ENCODE results near the gene SPTBN4. TPM values are rescaled to one million over a fixed set of nuclear protein-coding genes. Genes with fewer than 3 reads are reported as not detected.
"Not testable (repeated sequence)": the region's sequence is repeated elsewhere in the genome, so short reads cannot be mapped to it uniquely, and the experiment has no call there.

The SPTBN4 gene
- total RNA-seq, 1 donor from 2014 or later, result 0.41 TPM

DNA sequence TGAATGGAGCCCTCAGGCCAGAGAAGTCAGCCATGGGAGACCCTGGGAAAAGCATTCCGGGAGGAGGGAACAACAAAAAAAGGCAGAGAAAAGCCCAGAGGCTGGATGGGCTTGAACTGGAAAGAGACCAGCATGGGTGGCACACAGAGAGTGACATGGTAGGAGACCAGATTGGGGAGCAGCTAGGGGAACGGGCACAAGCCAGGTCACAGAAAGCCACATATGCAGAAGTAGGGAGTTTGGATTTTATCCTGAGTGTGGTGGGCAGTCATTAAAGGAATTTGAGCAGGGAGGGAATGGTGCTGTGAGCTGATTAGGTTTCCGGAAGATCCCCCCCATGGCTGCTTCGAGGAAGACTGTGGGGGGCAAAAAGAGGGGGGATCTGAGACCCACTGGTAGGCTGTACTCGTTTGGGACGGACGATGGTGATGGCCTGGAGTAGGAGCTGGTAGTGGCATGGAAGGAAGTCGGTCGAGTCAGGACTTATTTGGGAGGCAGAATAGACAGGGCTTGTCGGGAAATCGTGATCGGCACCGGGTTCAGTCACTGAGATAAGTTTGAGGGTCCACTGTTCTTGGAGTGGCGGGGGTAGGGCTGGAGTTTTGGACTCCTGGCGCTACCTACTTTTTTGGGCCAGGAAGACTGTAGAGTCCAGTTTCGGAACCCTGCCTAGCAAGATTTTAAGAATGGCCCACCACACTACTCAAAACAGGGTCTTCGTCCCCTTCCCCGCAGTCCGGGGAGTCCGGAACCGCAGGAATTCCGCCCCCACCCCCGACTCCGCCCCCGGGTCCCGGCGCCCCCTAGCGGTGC, 42.0 kb upstream of the SPTBN4 start:
- Histone ChIP-seq H3K79me2 (ENCODE audit: insufficient read depth, low read length) (peaks cover 38% of the 10 kb centered on the region), H3K36me3 (ENCODE audit: insufficient read depth, low read length) (peaks cover 10% of the 10 kb centered on the region), H4K20me1 (ENCODE audit: insufficient read depth, low read length) (peaks cover 20% of the 10 kb centered on the region), H2AFZ (ENCODE audit: low read depth, low read length) (peak overlapping the region; percentile 12), H3K4me3 (ENCODE audit: insufficient read depth, low read depth, low read length) (peak overlapping the region; percentile 98), H3K27ac (ENCODE audit: low read depth, low read length) (peak overlapping the region; percentile 96), H3K9ac (ENCODE audit: low read length) (peak overlapping the region; percentile 99), H3K4me1 (ENCODE audit: insufficient read depth, low read length) (peaks cover 21% of the 10 kb centered on the region), H3K9me3 (ENCODE audit: insufficient read depth, low read depth, low read length) (no peaks in the 10 kb centered on the region), H3K4me2 (ENCODE audit: low read length) (peak overlapping the region; percentile 99), H3K27me3 (ENCODE audit: insufficient read depth, low read length) (no peaks in the 10 kb centered on the region)
- no peaks in the 10 kb centered on the region for H3K9me3 Mint-ChIP-seq (ENCODE audit: unreplicated experiment)
- peak overlapping the region; percentile 100 for H3K27ac Mint-ChIP-seq (ENCODE audit: unreplicated experiment)
- H3K4me3 Mint-ChIP-seq (ENCODE audit: unreplicated experiment), result peak overlapping the region; percentile 95
- peaks cover 14% of the 10 kb centered on the region for H3K4me1 Mint-ChIP-seq (ENCODE audit: low read depth, unreplicated experiment)
- TF ChIP-seq, protein P1, sequence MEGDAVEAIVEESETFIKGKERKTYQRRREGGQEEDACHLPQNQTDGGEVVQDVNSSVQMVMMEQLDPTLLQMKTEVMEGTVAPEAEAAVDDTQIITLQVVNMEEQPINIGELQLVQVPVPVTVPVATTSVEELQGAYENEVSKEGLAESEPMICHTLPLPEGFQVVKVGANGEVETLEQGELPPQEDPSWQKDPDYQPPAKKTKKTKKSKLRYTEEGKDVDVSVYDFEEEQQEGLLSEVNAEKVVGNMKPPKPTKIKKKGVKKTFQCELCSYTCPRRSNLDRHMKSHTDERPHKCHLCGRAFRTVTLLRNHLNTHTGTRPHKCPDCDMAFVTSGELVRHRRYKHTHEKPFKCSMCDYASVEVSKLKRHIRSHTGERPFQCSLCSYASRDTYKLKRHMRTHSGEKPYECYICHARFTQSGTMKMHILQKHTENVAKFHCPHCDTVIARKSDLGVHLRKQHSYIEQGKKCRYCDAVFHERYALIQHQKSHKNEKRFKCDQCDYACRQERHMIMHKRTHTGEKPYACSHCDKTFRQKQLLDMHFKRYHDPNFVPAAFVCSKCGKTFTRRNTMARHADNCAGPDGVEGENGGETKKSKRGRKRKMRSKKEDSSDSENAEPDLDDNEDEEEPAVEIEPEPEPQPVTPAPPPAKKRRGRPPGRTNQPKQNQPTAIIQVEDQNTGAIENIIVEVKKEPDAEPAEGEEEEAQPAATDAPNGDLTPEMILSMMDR (IDR thresholded peaks at IDR 0.05; ENCODE audit: insufficient read depth, low read depth, low read length), result no peak
- no peak for TF ChIP-seq EZH2 (IDR thresholded peaks at IDR 0.05; ENCODE audit: insufficient read depth, low read length)
- H3K27me3 Mint-ChIP-seq (ENCODE audit: low read depth, unreplicated experiment), result no peaks in the 10 kb centered on the region
- FAIRE-seq, result no peak
- peaks cover 3% of the 10 kb centered on the region for H3K36me3 Mint-ChIP-seq (ENCODE audit: low read depth, unreplicated experiment)
- DNase-seq (ENCODE audit: low read depth), result no peak

DNA sequence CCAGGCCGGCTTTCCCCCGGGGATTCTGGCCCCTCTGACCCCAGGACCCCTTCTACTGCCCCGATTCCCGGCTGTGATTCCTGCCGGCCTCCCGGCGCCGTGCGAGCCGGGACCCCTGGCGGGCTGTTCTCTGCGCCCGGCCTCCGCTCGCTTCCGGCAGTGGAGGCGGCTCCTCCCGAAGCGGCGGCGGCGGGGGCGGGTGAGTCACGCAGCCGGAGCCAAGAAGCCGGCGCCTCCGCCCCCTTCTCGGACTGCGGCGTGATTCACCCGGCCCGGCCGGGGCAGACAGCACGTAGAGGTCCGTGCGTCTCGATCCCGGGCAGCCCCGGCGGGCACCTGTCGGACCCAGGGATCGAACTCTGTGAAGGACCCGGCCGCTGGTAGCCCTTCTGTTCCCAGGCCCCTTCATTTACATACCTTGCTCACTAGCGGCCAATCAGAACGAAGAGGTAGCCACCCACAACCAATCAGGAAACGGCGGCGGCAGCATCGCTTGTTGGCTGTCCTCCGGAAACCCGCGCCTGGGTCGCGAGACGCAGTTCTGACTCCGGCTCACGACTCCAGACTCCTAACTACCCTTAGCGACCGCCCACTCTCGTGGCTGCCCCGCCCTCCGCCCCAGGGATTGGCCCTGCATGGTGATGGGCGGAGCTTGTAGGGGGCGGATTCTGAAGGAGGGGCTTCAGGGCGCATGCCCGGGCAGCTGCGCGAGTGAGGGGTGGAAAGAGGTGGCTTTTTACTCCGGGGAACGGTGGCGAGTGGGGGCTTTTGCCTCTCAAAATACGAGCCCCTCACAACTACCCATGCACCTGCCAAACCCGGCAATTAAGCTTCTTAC, 41.1 kb upstream of the SPTBN4 start, which contains the start of gene SERTAD1:
Gene SERTAD1 (minus strand): TSS at position 543 of the 838 bp plus-strand sequence. CDS start 2,446 bp downstream, outside the sequence.
- Histone ChIP-seq H3K9ac (ENCODE audit: low read length) (peak within 1 kb of the TSS; percentile 99), H3K27ac (ENCODE audit: low read depth, low read length) (peak within 1 kb of the TSS; percentile 96), H3K79me2 (ENCODE audit: insufficient read depth, low read length) (peaks cover 38% of the 10 kb centered on the region), H2AFZ (ENCODE audit: low read depth, low read length) (peak within 1 kb of the TSS; percentile 84), H4K20me1 (ENCODE audit: insufficient read depth, low read length) (peaks cover 20% of the 10 kb centered on the region), H3K36me3 (ENCODE audit: insufficient read depth, low read length) (peaks cover 10% of the 10 kb centered on the region), H3K9me3 (ENCODE audit: insufficient read depth, low read depth, low read length) (no peaks in the 10 kb centered on the region), H3K27me3 (ENCODE audit: insufficient read depth, low read length) (no peaks in the 10 kb centered on the region), H3K4me3 (ENCODE audit: insufficient read depth, low read depth, low read length) (peak within 1 kb of the TSS; percentile 98), H3K4me1 (ENCODE audit: insufficient read depth, low read length) (peaks cover 20% of the 10 kb centered on the region), H3K4me2 (ENCODE audit: low read length) (peak within 1 kb of the TSS; percentile 99)
- Mint-ChIP-seq H3K27me3 (ENCODE audit: low read depth, unreplicated experiment) (no peaks in the 10 kb centered on the region), H3K9me3 (ENCODE audit: unreplicated experiment) (no peaks in the 10 kb centered on the region), H3K4me3 (ENCODE audit: unreplicated experiment) (peak within 1 kb of the TSS; percentile 95), H3K4me1 (ENCODE audit: low read depth, unreplicated experiment) (peaks cover 14% of the 10 kb centered on the region), H3K27ac (ENCODE audit: unreplicated experiment) (peak within 1 kb of the TSS; percentile 100), H3K36me3 (ENCODE audit: low read depth, unreplicated experiment) (peaks cover 3% of the 10 kb centered on the region)
- peak; percentile 96 for DNase-seq (ENCODE audit: low read depth)
- TF ChIP-seq, protein P1 (IDR thresholded peaks at IDR 0.05; ENCODE audit: insufficient read depth, low read depth, low read length), result no peak
- no peak for TF ChIP-seq EZH2 (IDR thresholded peaks at IDR 0.05; ENCODE audit: insufficient read depth, low read length)
- peak; percentile 83 for FAIRE-seq

DNA sequence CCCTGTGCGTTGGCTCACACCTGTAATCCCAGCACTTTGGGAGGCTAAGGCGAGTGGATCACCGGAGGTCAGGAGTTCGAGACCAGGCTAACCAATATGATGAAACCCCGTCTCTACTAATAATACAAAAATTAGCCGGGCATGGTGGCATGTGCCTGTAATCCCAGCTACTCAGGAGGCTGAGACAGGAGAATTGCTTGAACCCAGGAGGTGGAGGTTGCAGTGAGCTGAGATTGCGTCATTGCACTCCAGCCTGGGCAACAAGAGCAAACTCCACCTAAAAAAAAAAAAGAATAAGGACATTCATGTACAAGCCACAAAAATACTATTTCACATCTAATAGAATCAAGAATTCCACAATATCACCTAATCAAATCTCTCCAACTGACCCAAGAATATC, 38.6 kb upstream of the SPTBN4 start:
- H4K20me1 ChIP-seq (ENCODE audit: insufficient read depth, low read length); H3K4me3 Mint-ChIP-seq (ENCODE audit: unreplicated experiment); H3K36me3 ChIP-seq (ENCODE audit: insufficient read depth, low read length); DNase-seq (ENCODE audit: low read depth); H3K4me2 ChIP-seq (ENCODE audit: low read length); H3K36me3 Mint-ChIP-seq (ENCODE audit: low read depth, unreplicated experiment); H3K9ac ChIP-seq (ENCODE audit: low read length); H3K27me3 ChIP-seq (ENCODE audit: insufficient read depth, low read length); H3K27me3 Mint-ChIP-seq (ENCODE audit: low read depth, unreplicated experiment); H3K27ac ChIP-seq (ENCODE audit: low read depth, low read length); H3K9me3 Mint-ChIP-seq (ENCODE audit: unreplicated experiment); H3K4me1 Mint-ChIP-seq (ENCODE audit: low read depth, unreplicated experiment); FAIRE-seq; H3K27ac Mint-ChIP-seq (ENCODE audit: unreplicated experiment); H3K9me3 ChIP-seq (ENCODE audit: insufficient read depth, low read depth, low read length); H3K4me3 ChIP-seq (ENCODE audit: insufficient read depth, low read depth, low read length); H2AFZ ChIP-seq (ENCODE audit: low read depth, low read length): not testable (repeated sequence)
- Histone ChIP-seq H3K79me2 (ENCODE audit: insufficient read depth, low read length) (peaks cover 19% of the 10 kb centered on the region), H3K4me1 (ENCODE audit: insufficient read depth, low read length) (peaks cover 11% of the 10 kb centered on the region)

DNA sequence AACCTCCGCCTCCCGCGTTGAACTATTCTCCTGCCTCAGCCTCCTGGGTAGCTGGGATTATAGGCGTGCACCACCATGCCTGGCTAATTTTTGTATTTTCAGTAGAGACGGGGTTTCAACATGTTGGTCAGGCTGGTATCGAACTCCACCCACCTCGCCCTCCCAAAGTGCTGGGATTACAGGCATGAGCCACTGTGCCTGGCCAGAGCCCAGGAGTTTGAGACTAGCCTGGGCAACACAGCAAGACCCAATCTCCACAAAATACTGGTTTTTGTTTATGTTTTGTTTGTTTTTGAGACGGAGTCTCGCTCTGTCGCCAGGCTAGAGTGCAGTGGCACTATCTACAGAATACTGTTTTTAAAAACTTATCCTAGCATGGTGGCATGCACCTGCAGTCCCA, 36.6 kb upstream of the SPTBN4 start:
- H3K9me3 ChIP-seq (ENCODE audit: insufficient read depth, low read depth, low read length); H3K27me3 Mint-ChIP-seq (ENCODE audit: low read depth, unreplicated experiment); H3K9me3 Mint-ChIP-seq (ENCODE audit: unreplicated experiment); H3K27ac ChIP-seq (ENCODE audit: low read depth, low read length); H3K9ac ChIP-seq (ENCODE audit: low read length); H2AFZ ChIP-seq (ENCODE audit: low read depth, low read length); H3K79me2 ChIP-seq (ENCODE audit: insufficient read depth, low read length); H3K4me2 ChIP-seq (ENCODE audit: low read length); DNase-seq (ENCODE audit: low read depth); H3K27ac Mint-ChIP-seq (ENCODE audit: unreplicated experiment); H3K4me3 ChIP-seq (ENCODE audit: insufficient read depth, low read depth, low read length); H3K36me3 ChIP-seq (ENCODE audit: insufficient read depth, low read length); FAIRE-seq; H3K27me3 ChIP-seq (ENCODE audit: insufficient read depth, low read length); H3K36me3 Mint-ChIP-seq (ENCODE audit: low read depth, unreplicated experiment); H4K20me1 ChIP-seq (ENCODE audit: insufficient read depth, low read length); H3K4me3 Mint-ChIP-seq (ENCODE audit: unreplicated experiment): not testable (repeated sequence)
- peaks cover 11% of the 10 kb centered on the region for H3K4me1 ChIP-seq (ENCODE audit: insufficient read depth, low read length)
- peaks cover 11% of the 10 kb centered on the region for H3K4me1 Mint-ChIP-seq (ENCODE audit: low read depth, unreplicated experiment)

All from astrocyte (in vitro differentiated cells and primary cell).